HEK293 (cell line): ENCODE results near the gene PCED1A.

Experiments used
- CTCF ChIA-PET: fragments of 350-600 bp; formaldehyde crosslinking; extraction: SDS; loops from one replicate; lab custom pipeline; 2021; ENCODE audit warnings: antibody characterized with exemption; lab: Yijun Ruan, JAX
- POLR2A ChIA-PET: fragments of 300-600 bp; formaldehyde crosslinking; extraction: SDS; loops from one replicate; lab custom pipeline; 2020; ENCODE audit warnings: antibody characterized with exemption, inconsistent platforms; lab: Yijun Ruan, JAX
- H3K27ac ChIP-seq: fragments of 200-500 bp; sonication (Bioruptor generic); 2 replicates; pipeline ENCODE4 v1.5.1; 2014; ENCODE audit warnings: low read depth, low read length, control low read depth, inconsistent platforms; ENCODE audit errors: extremely low read depth
- H3K36me3 ChIP-seq, 2 experiments: fragments of 200-500 bp in 1 of 2; sonication (Bioruptor generic) in 1 of 2; 1 replicate in 1 of 2; 2 replicates in 1 of 2; pipeline ENCODE4 v1.5.1; 2014 to 2017; ENCODE audit warnings: inconsistent platforms in 2 of 2, low read length in 2 of 2; ENCODE audit not compliant: control insufficient read depth in 2 of 2, insufficient read depth in 1 of 2
- H3K4me1 ChIP-seq: fragments of 200-500 bp; sonication (Bioruptor generic); 2 replicates; pipeline ENCODE4 v1.5.1; 2014; ENCODE audit warnings: mild to moderate bottlenecking, low read length, inconsistent platforms; ENCODE audit not compliant: control insufficient read depth, insufficient read depth
- H3K4me3 ChIP-seq: 2 replicates; pipeline ENCODE4 v1.5.1; 2011; ENCODE audit warnings: low read depth, mild to moderate bottlenecking, control low read depth, low read length, moderate library complexity
- H3K9me3 ChIP-seq: fragments of 200-500 bp; sonication (Bioruptor generic); 2 replicates; pipeline ENCODE4 v1.5.1; 2014; ENCODE audit warnings: low read depth, low read length, inconsistent platforms; ENCODE audit not compliant: control insufficient read depth, insufficient read depth
- SALL2 ChIP-seq: fragments of 450-650 bp; formaldehyde crosslinking; IDR thresholded peaks from 2 replicates; pipeline ENCODE4 v1.5.0; 2017; ENCODE audit warnings: missing biosample characterization, mild to moderate bottlenecking, missing genetic modification characterization, borderline replicate concordance
- TCF7L2 ChIP-seq: IDR thresholded peaks from 2 replicates; pipeline ENCODE4 v1.6.1; 2011; ENCODE audit warnings: low read depth, mild to moderate bottlenecking, inconsistent platforms, low read length, moderate library complexity, borderline replicate concordance
- WT1 ChIP-seq: fragments of 450-650 bp; formaldehyde crosslinking; IDR thresholded peaks from 2 replicates; pipeline ENCODE4 v1.5.1; 2016; ENCODE audit warnings: missing biosample characterization, missing genetic modification characterization
- ZBTB48 ChIP-seq: fragments of 450-650 bp; formaldehyde crosslinking; IDR thresholded peaks from 2 replicates; pipeline ENCODE4 v1.5.1; 2016; ENCODE audit warnings: missing biosample characterization, missing genetic modification characterization
- ZIC2 ChIP-seq: fragments of 450-650 bp; formaldehyde crosslinking; IDR thresholded peaks from 2 replicates; pipeline ENCODE4 v1.5.1; 2016; ENCODE audit warnings: missing biosample characterization, missing genetic modification characterization
- ZNF426 ChIP-seq: fragments of 450-650 bp; formaldehyde crosslinking; IDR thresholded peaks from 2 replicates; pipeline ENCODE4 v1.5.1; 2017; ENCODE audit warnings: missing biosample characterization, missing genetic modification characterization, mild to moderate bottlenecking, inconsistent platforms, moderate library complexity
- ZNF555 ChIP-seq: fragments of 450-650 bp; formaldehyde crosslinking; conservative IDR thresholded peaks from 2 replicates; pipeline ENCODE4 v1.5.1; 2017; ENCODE audit warnings: missing biosample characterization, mild to moderate bottlenecking, missing genetic modification characterization, inconsistent platforms
- ZNF585B ChIP-seq: fragments of 450-650 bp; formaldehyde crosslinking; IDR thresholded peaks from 2 replicates; pipeline ENCODE4 v1.5.1; 2016; ENCODE audit warnings: missing biosample characterization, missing genetic modification characterization
- ZNF623 ChIP-seq: fragments of 450-650 bp; formaldehyde crosslinking; IDR thresholded peaks from 2 replicates; pipeline ENCODE4 v1.5.1; 2016; ENCODE audit warnings: missing biosample characterization, missing genetic modification characterization
- ZNF654 ChIP-seq: fragments of 450-650 bp; formaldehyde crosslinking; IDR thresholded peaks from 2 replicates; pipeline ENCODE4 v1.5.1; 2016; ENCODE audit warnings: low read depth, missing biosample characterization, missing genetic modification characterization
- ZNF658 ChIP-seq: fragments of 450-650 bp; formaldehyde crosslinking; IDR thresholded peaks from 2 replicates; pipeline ENCODE4; 2016; ENCODE audit warnings: missing biosample characterization, missing genetic modification characterization
- ZNF670 ChIP-seq: fragments of 450-650 bp; formaldehyde crosslinking; IDR thresholded peaks from 2 replicates; pipeline ENCODE4 v1.5.1; 2016; ENCODE audit warnings: missing biosample characterization, missing genetic modification characterization, low read depth
- ZNF701 ChIP-seq: fragments of 450-650 bp; formaldehyde crosslinking; IDR thresholded peaks from 2 replicates; pipeline ENCODE4 v1.5.1; 2016; ENCODE audit warnings: missing biosample characterization, missing genetic modification characterization
- ZNF76 ChIP-seq: fragments of 450-650 bp; formaldehyde crosslinking; IDR thresholded peaks from 2 replicates; pipeline ENCODE4; 2016; ENCODE audit warnings: low read depth, missing biosample characterization, missing genetic modification characterization, borderline replicate concordance
- ZNF791 ChIP-seq: fragments of 450-650 bp; formaldehyde crosslinking; IDR thresholded peaks from 2 replicates; pipeline ENCODE4 v1.5.1; 2016; ENCODE audit warnings: missing biosample characterization, missing genetic modification characterization
- ZXDB ChIP-seq: fragments of 450-650 bp; formaldehyde crosslinking; IDR thresholded peaks from 2 replicates; pipeline ENCODE4 v1.5.1; 2016; ENCODE audit warnings: missing biosample characterization, missing genetic modification characterization
- TF ChIP-seq, protein P1 (sequence below): fragments of 450-650 bp; formaldehyde crosslinking; IDR thresholded peaks from 2 replicates; pipeline ENCODE4 v1.5.1; 2016; ENCODE audit warnings: missing biosample characterization, missing genetic modification characterization
- TF ChIP-seq, protein P2 (sequence below): fragments of 450-650 bp; formaldehyde crosslinking; IDR thresholded peaks from 2 replicates; pipeline ENCODE4 v1.5.1; 2017; ENCODE audit warnings: missing biosample characterization, missing genetic modification characterization

The PCED1A gene

DNA sequence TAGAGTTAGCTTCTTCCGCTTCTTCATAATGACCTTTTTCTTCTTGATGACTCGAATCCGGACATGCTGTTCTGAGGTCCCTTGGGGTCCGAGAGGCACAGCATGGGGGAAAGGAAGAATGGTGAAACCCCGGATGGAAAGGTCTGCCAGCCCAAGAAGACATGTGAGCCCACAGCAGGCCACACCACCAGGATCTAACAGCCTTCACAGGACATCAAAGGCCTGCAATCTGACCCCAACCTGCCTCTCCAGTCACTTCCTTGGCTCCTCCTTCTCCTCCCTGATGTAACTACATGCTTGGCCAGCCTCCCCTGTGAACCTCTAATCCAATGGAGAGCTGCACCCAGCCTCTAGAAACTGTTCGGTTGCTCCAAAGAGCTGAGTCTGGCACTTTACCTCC lies 41.6 kb downstream of the PCED1A start:
- H3K9me3 ChIP-seq: no peaks in the 10 kb centered on the region
- no peak overlapping the region for H3K27ac ChIP-seq
- ChIA-PET POLR2A (no interaction called here), CTCF (interaction anchor here (1.2 kb wide), 1 partner anchor 45 kb away, joined by 3 read pairs; no protein-coding TSS in a partner anchor)
- H3K4me3 ChIP-seq: no peak overlapping the region
- peaks cover 0 to 17% of the 10 kb centered on the region in 2 experiments; a peak in 1 of 3 replicates for H3K36me3 ChIP-seq
- TF ChIP-seq, protein P1, sequence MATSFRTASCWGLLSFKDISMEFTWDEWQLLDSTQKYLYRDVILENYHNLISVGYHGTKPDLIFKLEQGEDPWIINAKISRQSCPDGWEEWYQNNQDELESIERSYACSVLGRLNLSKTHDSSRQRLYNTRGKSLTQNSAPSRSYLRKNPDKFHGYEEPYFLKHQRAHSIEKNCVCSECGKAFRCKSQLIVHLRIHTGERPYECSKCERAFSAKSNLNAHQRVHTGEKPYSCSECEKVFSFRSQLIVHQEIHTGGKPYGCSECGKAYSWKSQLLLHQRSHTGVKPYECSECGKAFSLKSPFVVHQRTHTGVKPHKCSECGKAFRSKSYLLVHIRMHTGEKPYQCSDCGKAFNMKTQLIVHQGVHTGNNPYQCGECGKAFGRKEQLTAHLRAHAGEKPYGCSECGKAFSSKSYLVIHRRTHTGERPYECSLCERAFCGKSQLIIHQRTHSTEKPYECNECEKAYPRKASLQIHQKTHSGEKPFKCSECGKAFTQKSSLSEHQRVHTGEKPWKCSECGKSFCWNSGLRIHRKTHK: no peak
- TF ChIP-seq ZIC2: peak; percentile 98
- peak; percentile 66 for TF ChIP-seq TCF7L2
- 0 out of 2 replicates have a peak, but pooled peaks cover 3% of the 10 kb centered on the region for H3K4me1 ChIP-seq

DNA sequence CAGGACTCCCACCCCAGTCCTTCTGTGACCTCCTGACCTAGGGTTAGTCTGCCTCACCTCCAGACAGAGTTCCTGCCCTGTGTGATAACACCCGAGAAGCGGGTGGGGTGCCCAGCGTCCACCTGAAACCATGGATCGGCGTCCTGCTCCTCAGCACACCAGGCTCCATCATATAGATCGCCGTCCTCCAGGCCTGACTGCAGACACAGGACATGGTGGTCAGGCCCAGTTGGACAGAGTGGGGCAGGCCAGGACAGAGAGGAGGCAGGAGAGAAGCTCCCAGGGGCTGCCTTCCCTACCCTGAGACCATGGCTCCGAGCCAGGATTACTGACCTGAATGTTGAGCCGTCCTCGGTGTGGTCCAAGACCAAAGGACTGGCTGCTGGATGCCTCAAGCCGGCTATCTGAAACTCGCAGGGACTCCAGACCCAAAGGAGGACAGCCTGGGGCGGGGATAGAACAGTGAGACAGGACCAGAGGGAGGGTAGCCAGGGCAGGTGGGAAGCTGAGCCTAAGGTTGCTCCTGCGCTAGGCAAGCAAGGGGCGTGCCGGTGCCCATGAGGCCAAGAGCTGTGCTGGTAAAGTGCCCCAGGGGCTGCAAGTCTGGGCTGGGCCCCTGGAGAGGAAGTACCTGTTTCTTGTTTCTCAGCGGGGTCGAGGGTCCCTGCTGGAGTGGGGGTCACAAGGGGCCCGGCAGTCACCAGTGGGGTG lies 42.2 kb downstream of the PCED1A start:
- Histone ChIP-seq H3K9me3 (no peaks in the 10 kb centered on the region), H3K4me3 (no peak overlapping the region), H3K36me3 (peaks cover 0 to 17% of the 10 kb centered on the region in 2 experiments; a peak in 1 of 3 replicates), H3K4me1 (0 out of 2 replicates have a peak, but pooled peaks cover 3% of the 10 kb centered on the region), H3K27ac (no peak overlapping the region)
- TF ChIP-seq, protein P2, sequence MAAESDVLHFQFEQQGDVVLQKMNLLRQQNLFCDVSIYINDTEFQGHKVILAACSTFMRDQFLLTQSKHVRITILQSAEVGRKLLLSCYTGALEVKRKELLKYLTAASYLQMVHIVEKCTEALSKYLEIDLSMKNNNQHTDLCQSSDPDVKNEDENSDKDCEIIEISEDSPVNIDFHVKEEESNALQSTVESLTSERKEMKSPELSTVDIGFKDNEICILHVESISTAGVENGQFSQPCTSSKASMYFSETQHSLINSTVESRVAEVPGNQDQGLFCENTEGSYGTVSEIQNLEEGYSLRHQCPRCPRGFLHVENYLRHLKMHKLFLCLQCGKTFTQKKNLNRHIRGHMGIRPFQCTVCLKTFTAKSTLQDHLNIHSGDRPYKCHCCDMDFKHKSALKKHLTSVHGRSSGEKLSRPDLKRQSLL: no peak
- TF ChIP-seq ZNF791 (tag by site-specific recombination) (no peak), ZNF670 (no peak)
- CTCF ChIA-PET: interaction anchor here (1.2 kb wide), 1 partner anchor 45 kb away, joined by 3 read pairs; no protein-coding TSS in a partner anchor
- POLR2A ChIA-PET: no interaction called here

DNA sequence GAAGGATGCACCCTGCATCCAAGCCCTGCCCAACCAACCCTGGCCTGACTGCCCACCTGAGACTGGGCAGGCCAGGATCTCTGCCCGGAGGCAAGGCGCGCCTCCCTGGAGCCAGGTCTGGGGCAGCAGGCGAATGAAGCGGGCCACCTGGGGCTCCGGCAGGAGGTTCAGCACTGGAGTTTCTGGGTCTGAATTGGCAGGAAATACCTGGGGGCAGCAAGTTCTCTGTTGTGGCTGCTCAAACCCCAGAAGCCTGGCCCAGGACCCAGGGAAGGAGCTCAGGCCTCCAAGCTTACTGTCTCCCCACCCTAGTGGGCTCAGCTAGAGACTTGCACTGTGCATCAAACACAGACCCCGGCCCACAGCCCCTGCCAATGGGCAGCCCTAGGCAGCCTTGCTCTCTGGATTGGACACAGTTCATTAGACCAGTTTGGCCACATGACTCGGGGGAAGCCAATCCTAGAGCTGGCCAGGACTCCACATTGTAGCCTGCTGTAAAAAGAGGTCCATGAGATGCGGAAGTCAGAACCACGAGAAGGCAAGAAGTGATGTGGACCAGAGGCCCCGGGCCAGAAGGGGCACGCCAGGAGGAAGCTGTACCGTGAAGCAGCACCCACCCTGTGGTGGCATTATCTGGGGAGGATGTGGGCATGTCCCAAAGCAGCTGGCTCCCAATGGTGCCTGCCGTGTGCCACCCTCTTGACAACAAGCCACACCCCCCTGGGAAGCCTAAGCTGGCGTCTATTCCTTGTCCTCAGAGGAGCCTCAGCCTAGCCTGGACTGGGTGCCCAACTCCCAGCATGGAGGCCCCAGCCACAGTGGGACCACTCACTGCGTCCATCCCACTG lies 43.1 kb downstream of the PCED1A start:
- TF ChIP-seq SALL2 (tag by site-specific recombination) (no peak), ZNF670 (no peak), ZNF426 (no peak), ZNF76 (tag by site-specific recombination) (no peak), ZXDB (no peak), ZNF701 (tag by site-specific recombination) (no peak), ZNF555 (tag by site-specific recombination) (no peak), ZNF585B (no peak), ZNF658 (tag by site-specific recombination) (no peak), ZBTB48 (tag by site-specific recombination) (no peak), ZNF623 (tag by site-specific recombination) (no peak), ZNF654 (no peak), WT1 (tag by site-specific recombination) (no peak)
- CTCF ChIA-PET: no interaction called here
- H3K27ac ChIP-seq: no peak overlapping the region
- H3K4me3 ChIP-seq: no peak overlapping the region
- H3K36me3 ChIP-seq: peaks cover 0 to 17% of the 10 kb centered on the region in 2 experiments; a peak in 1 of 3 replicates
- POLR2A ChIA-PET: no interaction called here
- 0 out of 2 replicates have a peak, but pooled peaks cover 3% of the 10 kb centered on the region for H3K4me1 ChIP-seq
- no peaks in the 10 kb centered on the region for H3K9me3 ChIP-seq
